NCI-H1436 (cell line): ENCODE results near the gene ZNF865.
"Not testable (repeated sequence)": the region's sequence is repeated elsewhere in the genome, so short reads cannot be mapped to it uniquely, and the experiment has no call there.

ENCODE experiments used
- DNase-seq: peaks from one replicate; lab custom pipeline; 2025; lab: John Stamatoyannopoulos, UW

The ZNF865 gene

GRCh38 chr19:55605637-55606470 is at the start of gene ZNF865:
TSS of gene ZNF865 (plus strand) at chr19:55605647. CDS start at chr19:55613619, 7,972 bp downstream.
- DNase-seq: peak; percentile 82

GRCh38 chr19:55559684-55560083 is 45.8 kb upstream of the ZNF865 start:
- DNase-seq: no peak

GRCh38 chr19:55563261-55563690 is 42.2 kb upstream of the ZNF865 start:
- DNase-seq: no peak

GRCh38 chr19:55566823-55567222 is 38.6 kb upstream of the ZNF865 start:
- DNase-seq: no peak

GRCh38 chr19:55567708-55568328 is 37.6 kb upstream of the ZNF865 start:
- no peak for DNase-seq

GRCh38 chr19:55569477-55569876 is 36.0 kb upstream of the ZNF865 start:
- not testable (repeated sequence) for DNase-seq

- not testable (repeated sequence) for DNase-seq
These were observed 31.5 kb upstream of the ZNF865 start for GRCh38 chr19:55573929-55574328.

- no peak for DNase-seq
These were observed 28.7 kb upstream of the ZNF865 start for GRCh38 chr19:55576746-55577145.

- no peak for DNase-seq
These were observed 27.3 kb upstream of the ZNF865 start for GRCh38 chr19:55578031-55578760.

- no peak for DNase-seq
These were observed 26.4 kb upstream of the ZNF865 start for GRCh38 chr19:55578761-55579747.

GRCh38 chr19:55579766-55580621 is 25.5 kb upstream of the ZNF865 start:
- no peak for DNase-seq

- DNase-seq: peak; percentile 91
These were observed 24.8 kb upstream of the ZNF865 start, which contains the start of gene ZNF579 for GRCh38 chr19:55580628-55581144. TSS of gene ZNF579 (minus strand) at chr19:55580848. CDS start at chr19:55579639, 1,209 bp downstream.

GRCh38 chr19:55581145-55581822 is 24.2 kb upstream of the ZNF865 start:
- DNase-seq: no peak

GRCh38 chr19:55581823-55582223 is 23.6 kb upstream of the ZNF865 start:
- DNase-seq: no peak

GRCh38 chr19:55582284-55582683 is 23.2 kb upstream of the ZNF865 start:
- DNase-seq: not testable (repeated sequence)

GRCh38 chr19:55583897-55584296 is 21.6 kb upstream of the ZNF865 start:
- not testable (repeated sequence) for DNase-seq

- no peak for DNase-seq
These were observed 20.6 kb upstream of the ZNF865 start for GRCh38 chr19:55584871-55585270.

GRCh38 chr19:55585658-55586339 is 19.6 kb upstream of the ZNF865 start:
- peak; percentile 99 for DNase-seq
